A673 (cell line): ENCODE data around the gene WIF1.

ENCODE experiments used
- CTCF ChIP-seq: fragments of 300-800, 200-600 bp; sonication (generic); conservative IDR thresholded peaks from 2 replicates; pipeline ENCODE4 v1.5.1; 2017; ENCODE audit warnings: low read depth, mild to moderate bottlenecking, antibody characterized with exemption, low read length, moderate library complexity, mixed read lengths
- EZH2 ChIP-seq: fragments of 200-600 bp; sonication (generic); IDR thresholded peaks from 2 replicates; pipeline ENCODE4 v1.6.1; 2017; ENCODE audit warnings: borderline replicate concordance, low read depth, mild to moderate bottlenecking, mixed read lengths, antibody characterized with exemption, low read length; ENCODE audit not compliant: poor library complexity, severe bottlenecking

- no peak for TF ChIP-seq CTCF
- TF ChIP-seq EZH2, result no peak
These were observed 97.6 kb downstream of the WIF1 start for GRCh38 chr12:65023485-65023884.
